T-helper 1 cell treated with Interleukin-12 subunit alpha and Interleukin-12 subunit beta and Interleukin-4 antibody, amounts not matched to agents 30 ng/mL and 1 ng/mL, for 36 hours (primary cell): ENCODE data around the gene GLOD5. TPM values are rescaled to one million over a fixed set of nuclear protein-coding genes. Genes with fewer than 3 reads are reported as not detected.
"Not testable (repeated sequence)": the region's sequence is repeated elsewhere in the genome, so short reads cannot be mapped to it uniquely, and the experiment has no call there.

Experiments
- intact Hi-C: fragments of 100-400 bp; cut with micrococcal nuclease; formaldehyde crosslinking; loops from one replicate; pipeline ENCODE4 v1.15.1; 2024
- total RNA-seq: library from RNA; stranded (reverse); gene quantifications from 2 replicates; pipeline ENCODE4 v1.2.3, GENCODE V29; 2022

GLOD5 gene
- total RNA-seq, 1 donor from 2014 or later, result not detected

DNA sequence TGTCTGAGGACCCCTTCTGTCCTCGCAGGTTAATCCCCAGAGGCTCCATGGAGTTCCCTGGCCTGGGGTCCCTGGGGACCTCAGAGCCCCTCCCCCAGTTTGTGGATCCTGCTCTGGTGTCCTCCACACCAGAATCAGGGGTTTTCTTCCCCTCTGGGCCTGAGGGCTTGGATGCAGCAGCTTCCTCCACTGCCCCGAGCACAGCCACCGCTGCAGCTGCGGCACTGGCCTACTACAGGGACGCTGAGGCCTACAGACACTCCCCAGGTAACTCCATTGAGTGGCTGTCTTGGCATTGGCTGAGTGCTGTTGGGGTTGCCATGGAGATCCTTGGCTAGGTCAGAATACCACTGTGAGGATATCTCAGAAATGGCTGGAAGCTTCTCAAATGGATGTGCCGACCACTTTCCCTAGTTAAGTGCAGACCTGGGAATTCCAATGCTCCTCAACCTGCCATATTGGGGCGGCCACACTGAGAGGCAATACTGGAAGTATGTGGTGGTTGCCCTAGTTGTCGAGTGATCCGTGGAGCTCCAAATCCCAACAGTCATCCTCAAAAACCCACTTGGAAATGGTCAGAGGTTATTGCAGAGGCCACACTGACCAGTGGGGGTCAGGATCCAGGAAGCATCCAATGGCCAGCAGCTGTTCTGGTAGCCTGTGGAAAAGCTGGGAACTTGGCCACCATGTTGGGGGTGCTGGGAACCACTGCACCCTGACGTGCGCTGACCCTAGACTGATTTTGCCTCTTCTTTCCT, 29.7 kb downstream of the GLOD5 start:
- intact Hi-C loops, result no loop called here

DNA sequence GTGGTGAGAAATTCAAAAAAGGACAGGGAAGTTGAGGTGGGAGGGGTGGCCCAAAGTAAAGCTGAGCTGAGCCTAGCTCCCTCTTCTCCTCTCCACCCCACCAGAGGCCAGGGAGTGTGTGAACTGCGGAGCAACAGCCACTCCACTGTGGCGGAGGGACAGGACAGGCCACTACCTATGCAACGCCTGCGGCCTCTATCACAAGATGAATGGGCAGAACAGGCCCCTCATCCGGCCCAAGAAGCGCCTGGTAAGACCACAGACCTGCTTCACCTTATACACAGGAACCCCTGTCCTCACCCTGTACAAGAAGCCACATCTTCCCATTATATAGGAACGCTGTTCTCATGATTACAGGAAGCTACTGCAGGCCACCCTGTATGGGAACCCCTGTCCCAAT, 30.7 kb downstream of the GLOD5 start:
- intact Hi-C loops, result no loop called here

DNA sequence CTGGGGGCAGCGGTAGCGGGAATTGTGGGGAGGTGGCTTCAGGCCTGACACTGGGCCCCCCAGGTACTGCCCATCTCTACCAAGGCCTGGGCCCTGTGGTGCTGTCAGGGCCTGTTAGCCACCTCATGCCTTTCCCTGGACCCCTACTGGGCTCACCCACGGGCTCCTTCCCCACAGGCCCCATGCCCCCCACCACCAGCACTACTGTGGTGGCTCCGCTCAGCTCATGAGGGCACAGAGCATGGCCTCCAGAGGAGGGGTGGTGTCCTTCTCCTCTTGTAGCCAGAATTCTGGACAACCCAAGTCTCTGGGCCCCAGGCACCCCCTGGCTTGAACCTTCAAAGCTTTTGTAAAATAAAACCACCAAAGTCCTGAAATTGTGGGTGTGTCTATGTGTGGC, 32.4 kb downstream of the GLOD5 start:
- intact Hi-C loops, result no loop called here

DNA sequence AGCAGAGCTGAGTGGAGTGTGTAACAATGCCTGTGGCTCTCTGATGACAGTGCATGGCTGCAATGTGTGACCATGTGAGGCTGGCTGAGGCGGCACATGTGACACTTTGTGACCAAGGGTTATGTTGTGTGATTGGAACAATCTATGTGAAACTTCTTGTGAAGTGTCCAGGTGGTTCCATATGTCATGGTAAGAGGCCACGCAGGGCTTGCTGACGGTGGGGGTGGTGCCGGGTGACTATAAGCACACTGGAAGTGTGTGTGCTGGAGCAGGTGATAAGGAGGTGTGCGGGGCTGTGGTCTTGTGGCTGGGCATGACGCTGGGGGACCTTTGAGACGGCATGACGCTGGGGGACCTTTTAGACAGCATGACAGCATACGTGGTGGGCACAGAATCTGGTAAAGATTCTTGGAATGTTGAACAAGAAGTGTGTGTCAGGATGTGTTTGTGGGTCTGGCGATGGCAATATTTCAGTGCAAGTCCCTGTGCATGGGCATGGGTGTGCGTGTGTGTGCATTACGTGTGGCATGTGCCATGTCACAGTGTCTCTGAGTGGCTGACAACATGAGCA, 32.9 kb downstream of the GLOD5 start:
- intact Hi-C loops, result no loop called here

DNA sequence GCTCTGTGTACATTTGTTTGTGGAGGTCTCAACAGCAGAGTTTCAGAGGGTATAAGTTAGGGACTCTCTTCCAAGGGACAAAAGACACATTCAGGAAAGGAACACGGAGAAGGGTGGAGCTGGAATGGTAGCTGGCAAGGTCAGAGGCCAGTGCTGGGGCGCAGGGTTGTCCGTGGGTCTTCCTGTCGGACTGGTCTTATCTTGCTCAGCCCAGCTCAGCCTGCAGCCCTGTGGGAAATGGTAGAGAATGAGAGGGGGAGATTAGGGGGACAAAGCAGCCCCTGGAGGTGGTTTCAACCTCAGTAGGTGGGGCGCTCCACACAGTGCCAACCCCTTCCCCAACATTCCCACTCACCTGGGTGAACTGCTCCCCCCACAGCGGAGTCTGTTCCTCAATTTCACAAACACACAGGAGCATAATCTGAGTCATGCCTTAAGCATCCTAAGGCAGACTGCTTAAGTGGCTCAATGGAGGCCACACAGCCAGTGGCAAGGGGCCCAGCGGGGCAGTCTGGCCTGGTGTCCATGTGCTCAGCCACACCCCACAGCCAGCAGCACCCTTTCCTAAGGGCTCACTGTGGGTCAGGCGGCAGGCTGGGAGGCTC, 33.5 kb downstream of the GLOD5 start:
- intact Hi-C loops, result no loop called here

DNA sequence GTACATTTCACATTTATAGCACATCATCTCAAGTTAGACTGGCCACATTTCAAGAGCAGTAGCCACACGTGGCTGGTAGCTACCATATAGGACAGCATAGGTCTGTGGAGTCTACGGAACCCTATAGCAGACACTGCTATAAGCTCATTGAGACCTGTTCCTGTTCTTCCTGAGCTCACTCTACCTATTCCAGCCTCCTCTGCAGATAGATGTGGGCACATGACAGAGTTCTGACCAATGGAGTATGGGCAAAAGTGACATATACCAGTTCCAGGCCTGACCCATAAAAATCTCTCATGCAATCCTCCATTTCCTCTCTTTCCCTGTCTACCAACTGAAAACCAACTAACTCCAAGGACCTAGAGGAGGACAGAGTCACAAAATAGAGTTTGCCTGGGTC, 36.8 kb downstream of the GLOD5 start:
- intact Hi-C loops, result no loop called here

DNA sequence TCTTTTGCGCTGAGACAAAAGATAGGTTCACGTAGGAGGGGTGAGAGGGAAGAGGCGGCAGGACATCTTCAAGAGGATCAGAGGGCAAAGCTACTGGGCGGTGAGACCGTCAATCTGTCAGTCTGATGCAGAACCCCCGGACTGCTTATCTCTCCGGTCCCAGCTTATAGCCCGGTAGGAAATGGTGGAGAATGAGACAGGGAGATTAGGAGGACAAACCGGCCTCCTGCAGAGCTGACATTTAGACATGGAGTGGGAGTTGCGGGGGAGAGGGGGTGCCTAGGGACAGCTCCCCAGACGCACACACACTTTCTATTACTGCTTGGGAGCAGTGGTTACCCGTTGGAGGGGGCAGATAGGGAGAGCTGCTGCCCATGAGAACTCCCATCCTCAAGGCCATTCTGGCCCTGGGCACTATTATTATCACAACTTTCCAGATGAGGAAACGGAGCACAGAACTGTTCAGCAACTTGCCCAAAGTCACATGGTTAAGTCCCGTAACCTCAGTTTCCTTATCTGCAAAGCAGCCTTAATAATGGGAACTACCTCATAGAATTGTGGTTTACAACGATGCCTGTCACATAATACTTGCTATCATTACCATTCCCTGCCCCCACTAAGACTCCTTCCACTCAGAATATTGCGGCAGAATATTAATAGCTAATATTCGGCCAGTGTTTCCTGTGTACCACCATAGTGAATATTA, 39.2 kb downstream of the GLOD5 start:
- intact Hi-C loops, result loop anchor here (1.0 to 5.0 kb wide), 13 partner anchors 124 to 1318 kb away; partner anchors contain the start of genes CLCN5, FTSJ1, GPKOW and GRIPAP1

DNA sequence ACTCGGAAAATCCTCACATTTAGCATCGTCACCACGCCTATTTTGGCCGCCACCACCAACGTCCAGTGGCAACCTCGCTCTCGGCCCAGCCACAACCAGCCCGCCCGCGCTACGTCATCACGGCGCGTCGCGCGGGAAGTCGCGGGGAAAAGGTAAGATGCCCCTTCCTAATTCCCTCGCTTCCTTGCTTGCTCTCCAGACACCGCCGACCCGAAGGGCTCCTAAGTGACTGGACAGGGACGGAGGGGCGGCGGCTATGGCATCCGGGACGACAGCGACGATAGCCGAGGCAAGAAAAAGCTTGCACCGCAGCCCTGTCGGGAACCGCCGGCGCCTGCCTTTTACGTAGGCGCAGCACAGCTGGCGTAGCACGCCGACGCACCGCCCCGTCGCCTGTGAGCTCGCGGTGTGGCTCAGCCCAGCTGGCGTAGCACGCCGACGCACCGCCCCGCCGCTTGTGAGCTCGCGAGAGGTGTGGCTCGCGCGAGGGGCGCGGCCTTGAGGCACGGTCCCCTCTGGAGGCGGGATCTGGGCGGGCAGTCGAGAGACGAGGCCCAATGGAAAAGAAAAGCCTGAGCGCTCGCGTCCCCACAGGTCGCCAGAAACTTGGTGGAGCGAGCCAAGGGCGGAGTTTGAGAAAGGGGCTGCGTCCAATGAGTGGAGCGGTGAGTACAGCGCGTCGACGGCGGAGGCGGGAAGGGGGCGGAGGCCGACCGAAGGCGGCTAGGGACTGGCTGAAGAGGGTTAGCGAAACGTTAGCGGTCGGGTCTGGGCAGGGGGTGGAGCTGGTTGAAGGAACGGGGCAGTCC, 39.9 kb downstream of the GLOD5 start, which contains the start of gene HDAC6:
Gene HDAC6, plus strand, starts transcription at position 788 of the 809 bp plus-strand sequence. CDS start 626 bp downstream, outside the sequence.
- intact Hi-C loops, result loop anchor here (1.0 to 5.0 kb wide), 23 partner anchors 64 to 1319 kb away; partner anchors contain the start of genes CLCN5, ELK1, FTSJ1 and GPKOW

DNA sequence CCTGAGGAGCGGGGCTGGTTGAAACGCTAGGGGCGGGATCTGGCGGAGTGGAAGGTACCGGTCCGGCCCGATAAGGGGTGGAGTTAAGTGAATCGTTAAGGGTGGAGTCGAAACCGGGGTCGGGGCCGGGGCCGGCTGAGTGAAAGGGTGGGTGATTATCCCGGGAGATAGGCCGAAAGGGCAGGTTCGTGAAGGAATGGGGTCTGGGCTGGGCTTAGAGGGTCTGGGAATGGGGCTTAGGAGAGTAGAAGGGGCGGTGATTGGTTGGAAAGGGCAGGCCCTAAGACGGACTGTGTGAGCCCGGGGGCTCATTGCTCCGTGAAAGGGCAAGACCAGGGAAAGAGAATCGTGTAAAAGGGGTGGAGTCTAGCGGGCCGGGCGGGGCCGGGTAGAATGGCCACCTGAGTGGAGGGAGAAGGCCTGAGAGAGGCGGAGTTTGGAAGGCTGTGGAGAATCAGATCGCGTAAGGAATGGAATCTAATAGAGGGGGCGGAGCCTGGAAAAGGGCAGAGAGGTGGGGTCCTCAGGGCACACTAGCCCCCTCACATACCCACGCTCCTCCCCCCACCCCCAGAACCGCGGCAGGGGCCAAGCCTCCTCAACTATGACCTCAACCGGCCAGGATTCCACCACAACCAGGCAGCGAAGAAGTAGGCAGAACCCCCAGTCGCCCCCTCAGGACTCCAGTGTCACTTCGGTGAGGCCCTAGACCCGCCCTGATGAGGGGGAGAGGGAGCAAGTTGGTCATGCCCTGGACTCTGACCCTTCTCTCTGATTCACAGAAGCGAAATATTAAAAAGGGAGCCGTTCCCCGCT, 40.8 kb downstream of the GLOD5 start:
- intact Hi-C loops, result loop anchor here (1.0 to 5.0 kb wide), 13 partner anchors 65 to 1151 kb away; partner anchors contain the start of genes CLCN5, ELK1, PORCN and PPP1R3F

DNA sequence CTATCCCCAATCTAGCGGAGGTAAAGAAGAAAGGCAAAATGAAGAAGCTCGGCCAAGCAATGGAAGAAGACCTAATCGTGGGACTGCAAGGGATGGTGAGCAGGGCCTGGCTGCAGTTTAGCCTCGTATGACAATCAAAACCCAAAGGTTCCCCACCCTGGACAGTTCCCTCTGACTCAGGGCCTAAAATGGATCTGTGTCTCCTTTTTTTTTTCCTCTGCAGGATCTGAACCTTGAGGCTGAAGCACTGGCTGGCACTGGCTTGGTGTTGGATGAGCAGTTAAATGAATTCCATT, 41.3 kb downstream of the GLOD5 start:
- intact Hi-C loops, result loop anchor here (1.0 to 5.0 kb wide), 13 partner anchors 66 to 1152 kb away; partner anchors contain the start of genes CLCN5, ELK1, PORCN and PPP1R3F

DNA sequence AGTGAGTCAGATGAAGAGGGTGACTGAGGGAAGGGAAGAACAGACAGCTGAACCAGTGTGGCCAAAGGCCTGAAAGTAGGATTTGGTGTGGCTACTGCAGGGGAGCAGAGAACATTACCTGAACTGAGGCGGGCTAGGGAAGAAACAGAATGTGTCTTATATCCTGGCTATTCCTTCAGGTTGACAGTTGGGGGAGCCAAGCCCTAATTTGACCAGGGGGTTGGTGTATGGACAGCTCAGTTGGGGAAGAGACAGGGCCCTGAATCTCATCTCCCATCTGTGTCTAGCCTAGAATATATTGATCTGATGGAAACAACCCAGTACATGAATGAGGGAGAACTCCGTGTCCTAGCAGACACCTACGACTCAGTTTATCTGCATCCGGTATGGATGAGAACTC, 44.5 kb downstream of the GLOD5 start:
- intact Hi-C loops, result no loop called here

DNA sequence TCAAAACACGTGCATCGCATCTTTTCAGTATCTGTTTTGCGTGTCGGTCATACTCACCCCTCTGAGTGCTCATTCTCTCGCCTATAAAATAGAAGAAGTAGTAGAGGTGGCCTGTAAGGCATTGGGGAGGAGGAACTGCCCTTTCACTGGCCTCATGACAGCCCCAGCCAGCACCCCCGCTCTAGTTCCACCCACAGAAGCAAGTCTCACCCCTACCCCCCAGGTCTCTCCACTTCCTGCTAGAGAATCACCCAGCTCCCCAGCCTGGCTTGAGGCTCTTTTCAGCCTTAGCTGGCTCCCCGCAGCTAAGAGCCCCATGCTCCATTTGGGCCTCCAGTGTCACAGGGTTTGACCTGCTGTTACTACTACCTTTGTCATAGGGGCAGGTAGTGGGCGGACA, 52.1 kb downstream of the GLOD5 start:
- intact Hi-C loops, result no loop called here

DNA sequence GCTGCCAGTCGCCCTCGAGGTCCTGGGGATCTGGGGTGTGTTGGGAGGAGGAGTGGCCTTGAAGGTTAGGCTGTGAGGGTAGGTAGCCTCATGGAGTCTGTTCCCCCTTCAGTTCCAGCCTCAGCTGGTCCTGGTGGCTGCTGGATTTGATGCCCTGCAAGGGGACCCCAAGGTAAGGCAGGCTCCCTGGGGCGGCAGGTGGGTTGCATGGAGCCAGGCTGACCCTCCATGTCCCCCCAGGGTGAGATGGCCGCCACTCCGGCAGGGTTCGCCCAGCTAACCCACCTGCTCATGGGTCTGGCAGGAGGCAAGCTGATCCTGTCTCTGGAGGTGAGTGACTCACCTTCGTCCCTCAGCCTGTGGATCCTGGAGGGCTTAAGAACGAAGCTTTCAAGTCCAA, 53.2 kb downstream of the GLOD5 start:
- intact Hi-C loops, result no loop called here

DNA sequence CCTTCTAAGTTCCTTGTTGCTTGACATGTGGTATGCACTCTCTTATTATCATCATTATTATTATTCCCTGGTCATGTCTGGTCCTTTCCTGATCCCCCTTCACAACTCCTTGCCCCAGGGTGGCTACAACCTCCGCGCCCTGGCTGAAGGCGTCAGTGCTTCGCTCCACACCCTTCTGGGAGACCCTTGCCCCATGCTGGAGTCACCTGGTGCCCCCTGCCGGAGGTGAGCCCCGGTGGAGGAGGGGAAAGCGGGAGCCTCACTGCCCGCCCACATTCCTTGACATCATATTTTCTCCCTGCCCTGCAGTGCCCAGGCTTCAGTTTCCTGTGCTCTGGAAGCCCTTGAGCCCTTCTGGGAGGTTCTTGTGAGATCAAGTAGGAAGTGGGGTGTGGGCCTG, 53.7 kb downstream of the GLOD5 start:
- intact Hi-C loops, result no loop called here

DNA sequence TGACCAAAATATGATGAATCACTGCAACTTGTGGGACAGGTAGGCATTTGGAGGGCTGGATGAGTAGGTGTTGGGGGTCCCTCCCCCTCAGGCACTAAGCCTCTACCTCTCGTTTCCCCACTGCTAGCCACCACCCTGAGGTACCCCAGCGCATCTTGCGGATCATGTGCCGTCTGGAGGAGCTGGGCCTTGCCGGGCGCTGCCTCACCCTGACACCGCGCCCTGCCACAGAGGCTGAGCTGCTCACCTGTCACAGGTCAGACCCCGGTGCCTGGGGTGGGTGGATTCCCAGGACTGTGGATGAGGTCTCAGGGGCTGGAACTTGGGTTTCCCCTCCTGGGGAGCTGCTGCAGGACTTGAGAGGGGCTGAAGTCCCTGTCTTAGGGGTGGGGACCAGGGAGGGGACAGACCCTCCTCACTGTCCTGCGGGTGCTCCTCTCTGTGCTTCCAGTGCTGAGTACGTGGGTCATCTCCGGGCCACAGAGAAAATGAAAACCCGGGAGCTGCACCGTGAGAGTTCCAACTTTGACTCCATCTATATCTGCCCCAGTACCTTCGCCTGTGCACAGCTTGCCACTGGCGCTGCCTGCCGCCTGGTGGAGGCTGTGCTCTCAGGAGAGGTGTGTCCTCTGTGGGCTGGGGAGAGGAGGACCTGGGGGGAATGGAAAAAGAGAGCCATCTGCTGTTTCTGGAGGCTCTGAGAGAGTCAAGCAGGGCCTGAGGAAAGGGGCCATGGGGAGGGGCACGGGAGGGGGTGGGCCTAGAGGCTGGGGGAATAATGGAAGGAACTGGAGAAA, 54.7 kb downstream of the GLOD5 start:
- intact Hi-C loops, result no loop called here

DNA sequence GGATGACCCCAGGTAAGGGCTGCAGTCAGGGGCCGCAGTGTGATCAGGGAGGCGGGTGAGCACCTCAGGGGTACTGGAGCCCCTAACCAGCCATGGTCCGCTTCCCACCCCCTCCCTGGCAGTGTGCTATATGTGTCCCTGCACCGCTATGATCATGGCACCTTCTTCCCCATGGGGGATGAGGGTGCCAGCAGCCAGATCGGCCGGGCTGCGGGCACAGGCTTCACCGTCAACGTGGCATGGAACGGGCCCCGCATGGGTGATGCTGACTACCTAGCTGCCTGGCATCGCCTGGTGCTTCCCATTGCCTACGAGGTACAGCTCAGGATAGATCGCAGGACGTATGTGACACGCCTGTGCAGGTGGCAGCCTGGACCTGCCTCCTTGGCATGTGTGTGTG, 56.6 kb downstream of the GLOD5 start:
- intact Hi-C loops, result no loop called here

DNA sequence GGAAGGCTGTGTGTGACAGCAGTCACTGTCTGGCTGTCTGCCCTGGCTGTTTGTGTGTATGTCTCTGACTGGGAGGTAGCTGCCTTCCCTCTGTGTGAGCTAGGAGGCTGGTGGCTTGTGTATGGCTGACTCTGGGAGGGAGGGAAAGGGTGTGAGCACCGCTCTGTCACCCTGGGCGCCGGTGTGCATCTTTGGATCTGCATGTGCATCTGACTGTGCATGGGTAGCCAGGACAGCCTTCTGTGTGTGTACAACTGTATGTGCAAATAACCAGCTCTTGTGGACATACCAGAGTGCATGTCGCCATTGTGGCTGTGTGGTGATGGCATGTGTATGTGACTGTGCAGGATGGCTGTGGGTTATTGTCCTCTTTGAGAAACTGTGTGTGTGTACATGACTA, 57.3 kb downstream of the GLOD5 start:
- intact Hi-C loops, result no loop called here

DNA sequence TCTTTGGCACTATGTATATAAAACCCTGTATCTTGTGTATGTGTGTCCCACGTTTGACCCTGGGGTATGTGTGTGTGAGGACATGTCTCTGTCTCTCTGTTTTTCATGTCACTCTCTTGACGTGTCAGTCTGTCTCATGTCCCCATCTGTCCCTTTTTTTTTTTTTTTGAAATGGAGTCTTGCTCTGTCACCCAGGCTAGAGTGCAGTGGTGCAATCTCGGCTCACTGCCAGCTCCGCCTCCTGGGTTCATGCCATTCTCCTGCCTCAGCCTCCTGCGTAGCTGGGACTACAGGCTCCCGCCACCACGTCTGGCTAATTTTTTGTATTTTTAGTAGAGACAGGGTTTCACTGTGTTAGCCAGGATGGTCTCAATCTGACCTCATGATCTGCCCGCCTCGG, 57.8 kb downstream of the GLOD5 start:
- intact Hi-C loops, result not testable (repeated sequence)

DNA sequence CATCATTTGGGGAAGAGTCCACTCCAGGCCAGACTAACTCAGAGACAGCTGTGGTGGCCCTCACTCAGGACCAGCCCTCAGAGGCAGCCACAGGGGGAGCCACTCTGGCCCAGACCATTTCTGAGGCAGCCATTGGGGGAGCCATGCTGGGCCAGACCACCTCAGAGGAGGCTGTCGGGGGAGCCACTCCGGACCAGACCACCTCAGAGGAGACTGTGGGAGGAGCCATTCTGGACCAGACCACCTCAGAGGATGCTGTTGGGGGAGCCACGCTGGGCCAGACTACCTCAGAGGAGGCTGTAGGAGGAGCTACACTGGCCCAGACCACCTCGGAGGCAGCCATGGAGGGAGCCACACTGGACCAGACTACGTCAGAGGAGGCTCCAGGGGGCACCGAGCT, 61.5 kb downstream of the GLOD5 start:
- intact Hi-C loops, result no loop called here
